Muscle of leg (tissue), 11 donors: ENCODE results near the gene PNMA8C. TPM values are rescaled to one million over a fixed set of nuclear protein-coding genes. Genes with fewer than 3 reads are reported as not detected.

Source experiments
- DNase-seq: peaks from one replicate; pipeline ENCODE4 v3.0.0; 2013
- H3K27ac ChIP-seq: one replicate; pipeline ENCODE4 v1.5.1; 2013; ENCODE audit warnings: mild to moderate bottlenecking, low read length, control low read depth
- H3K27me3 ChIP-seq: one replicate; pipeline ENCODE4 v1.6.1; 2013; ENCODE audit warnings: low read length; ENCODE audit not compliant: control insufficient read depth, insufficient read depth
- H3K36me3 ChIP-seq: one replicate; pipeline ENCODE4 v1.6.1; 2013; ENCODE audit warnings: low read length; ENCODE audit not compliant: control insufficient read depth, insufficient read depth
- H3K4me1 ChIP-seq: one replicate; pipeline ENCODE4 v1.6.1; 2013; ENCODE audit warnings: low read length; ENCODE audit not compliant: control insufficient read depth, insufficient read depth
- H3K4me3 ChIP-seq: one replicate; pipeline ENCODE4 v1.5.1; 2013; ENCODE audit warnings: low read length, control low read depth
- H3K9me3 ChIP-seq: replicated peaks from 2 replicates; pipeline ENCODE4 v1.6.1; 2013; ENCODE audit warnings: low read depth, low read length; ENCODE audit not compliant: control insufficient read depth
- WGBS: methylation state at CpG from one replicate; pipeline ENCODE4 v1.1.5; 2013; ENCODE audit warnings: missing lambda C conversion rate; ENCODE audit not compliant: insufficient coverage; 5-methylcytosine and 5-hydroxymethylcytosine counted together
- polyA plus RNA-seq, 8 donors: library from polyadenylated mRNA; unstranded; fragments of 120-200 nt; gene quantifications; one replicate each; pipeline versions ENCODE4 v1.2.1 to v1.2.3, GENCODE V29; 2013; ENCODE audit warnings: inconsistent platforms in 1 of 8, low replicate concordance in 1 of 8; ENCODE audit not compliant: insufficient read length in 8 of 8, insufficient read depth in 1 of 8
- total RNA-seq: library from RNA; stranded (reverse); fragments of 120-200 nt; gene quantifications from one replicate; pipeline ENCODE4 v1.2.4, GENCODE V29; 2013

PNMA8C gene
- total and polyA plus RNA-seq, 9 donors, result 0.18 to 0.53 (median 0.34) TPM

GRCh38 chr19:46413262-46414031 is 15.3 kb downstream of the PNMA8C start, which contains the start of gene CCDC8:
Gene CCDC8, minus strand, starts transcription at chr19:46413564. Its CDS starts 754 bp downstream, at chr19:46412810.
- H3K4me3 ChIP-seq, result peak within 1 kb of the TSS; percentile 74
- H3K27ac ChIP-seq, result peak within 1 kb of the TSS; percentile 92
- no peaks in the 10 kb centered on the region for H3K9me3 ChIP-seq
- peaks cover 54% of the 10 kb centered on the region for H3K4me1 ChIP-seq
- no peaks in the 10 kb centered on the region for H3K27me3 ChIP-seq
- H3K36me3 ChIP-seq, result peaks cover 16% of the 10 kb centered on the region
- 6% methylated on average over 41 of the region's 46 CpGs for WGBS
- DNase-seq, result peak; percentile 99

GRCh38 chr19:46412650-46413261 is 16.0 kb downstream of the PNMA8C start:
- WGBS, result 2% methylated on average over 19 of the region's 29 CpGs
- peak overlapping the region; percentile 92 for H3K27ac ChIP-seq
- peaks cover 61% of the 10 kb centered on the region for H3K4me1 ChIP-seq
- H3K36me3 ChIP-seq, result peaks cover 16% of the 10 kb centered on the region
- H3K4me3 ChIP-seq, result peak overlapping the region; percentile 74
- no peaks in the 10 kb centered on the region for H3K9me3 ChIP-seq
- peaks cover 3% of the 10 kb centered on the region for H3K27me3 ChIP-seq
- peak; percentile 39 for DNase-seq

GRCh38 chr19:46411925-46412649 is 16.6 kb downstream of the PNMA8C start:
- 4% methylated on average over 48 of the region's 54 CpGs for WGBS
- DNase-seq, result peak; percentile 43
- Histone ChIP-seq H3K4me1 (peaks cover 65% of the 10 kb centered on the region), H3K27ac (peak overlapping the region; percentile 92), H3K27me3 (peaks cover 7% of the 10 kb centered on the region), H3K36me3 (peaks cover 16% of the 10 kb centered on the region), H3K4me3 (peak overlapping the region; percentile 74), H3K9me3 (no peaks in the 10 kb centered on the region)

- peak; percentile 49 for DNase-seq
- peak overlapping the region; percentile 92 for H3K27ac ChIP-seq
- peak overlapping the region; percentile 74 for H3K4me3 ChIP-seq
- WGBS, result 28% methylated on average over 13 of the region's 13 CpGs
- peaks cover 65% of the 10 kb centered on the region for H3K4me1 ChIP-seq
- peaks cover 10% of the 10 kb centered on the region for H3K27me3 ChIP-seq
- peaks cover 16% of the 10 kb centered on the region for H3K36me3 ChIP-seq
- H3K9me3 ChIP-seq, result no peaks in the 10 kb centered on the region
Measured at GRCh38 chr19:46411088-46411924, 17.4 kb downstream of the PNMA8C start.

- H3K4me3 ChIP-seq, result peak overlapping the region; percentile 74
- peak overlapping the region; percentile 2 for H3K27ac ChIP-seq
- H3K4me1 ChIP-seq, result peaks cover 67% of the 10 kb centered on the region
- 56% methylated on average over 5 of the region's 13 CpGs for WGBS
- H3K27me3 ChIP-seq, result peaks cover 16% of the 10 kb centered on the region
- no peaks in the 10 kb centered on the region for H3K9me3 ChIP-seq
- peaks cover 16% of the 10 kb centered on the region for H3K36me3 ChIP-seq
- DNase-seq, result no peak
Measured at GRCh38 chr19:46410205-46411087, 18.3 kb downstream of the PNMA8C start.

GRCh38 chr19:46409191-46409590 is 19.5 kb downstream of the PNMA8C start:
- Histone ChIP-seq H3K4me3 (no peak overlapping the region), H3K9me3 (no peaks in the 10 kb centered on the region), H3K27me3 (peaks cover 24% of the 10 kb centered on the region), H3K27ac (peak overlapping the region; percentile 76), H3K36me3 (peaks cover 16% of the 10 kb centered on the region), H3K4me1 (peaks cover 80% of the 10 kb centered on the region)
- no peak for DNase-seq
- WGBS, result no CpG with 5 or more reads among the region's 3 CpGs

- Histone ChIP-seq H3K4me3 (peak overlapping the region; percentile 23), H3K27me3 (peaks cover 24% of the 10 kb centered on the region), H3K36me3 (peaks cover 16% of the 10 kb centered on the region), H3K9me3 (no peaks in the 10 kb centered on the region), H3K4me1 (peaks cover 80% of the 10 kb centered on the region), H3K27ac (peak overlapping the region; percentile 86)
- peak; percentile 70 for DNase-seq
- 5% methylated on average over 7 of the region's 11 CpGs for WGBS
Measured at GRCh38 chr19:46408664-46409039, 20.1 kb downstream of the PNMA8C start.

- peaks cover 81% of the 10 kb centered on the region for H3K4me1 ChIP-seq
- peak overlapping the region; percentile 23 for H3K4me3 ChIP-seq
- H3K27ac ChIP-seq, result peak overlapping the region; percentile 86
- H3K36me3 ChIP-seq, result peaks cover 16% of the 10 kb centered on the region
- DNase-seq, result no peak
- WGBS, result 19% methylated on average over 14 of the region's 23 CpGs
- no peaks in the 10 kb centered on the region for H3K9me3 ChIP-seq
- H3K27me3 ChIP-seq, result peaks cover 24% of the 10 kb centered on the region
Measured at GRCh38 chr19:46407856-46408663, 20.7 kb downstream of the PNMA8C start.
